PC-9 (cell line): ENCODE measurements around the gene PURA. TPM values are rescaled to one million over a fixed set of nuclear protein-coding genes. Genes with fewer than 3 reads are reported as not detected.

Experiments
- BruUV-seq: library from RNA; stranded (reverse); fragments of 400-500 nt; replicated peaks from 2 replicates; lab custom pipeline; 2021; lab: Mats Ljungman, UMichigan
- CTCF ChIA-PET: fragments of 300-600 bp; sonication (Branson Sonifier 250); formaldehyde crosslinking; loops from one replicate; lab custom pipeline; 2022; ENCODE audit warnings: antibody characterized with exemption; lab: Charles Lee
- POLR2A ChIA-PET: fragments of 300-600 bp; sonication (Branson Sonifier 250); formaldehyde crosslinking; loops from one replicate; lab custom pipeline; 2022; ENCODE audit warnings: antibody characterized with exemption; ENCODE audit not compliant: unreplicated experiment; lab: Charles Lee
- DNase-seq, 2 experiments: peaks; one replicate each; pipeline versions ENCODE4 v3.0.0 to v3.0.0-alpha.2; 2015 to 2022; ENCODE audit warnings: mixed read lengths in 1 of 2
- H2AFZ ChIP-seq: fragments of 200-600 bp; sonication (generic); 2 replicates; pipeline ENCODE4 v1.8.1; 2017; ENCODE audit warnings: antibody characterized with exemption
- H3F3A ChIP-seq: fragments of 200-600 bp; sonication (generic); 2 replicates; pipeline ENCODE4 v1.8.1; 2017; ENCODE audit warnings: antibody characterized with exemption, mild to moderate bottlenecking, low read depth; ENCODE audit not compliant: insufficient read depth
- H3K27ac ChIP-seq: fragments of 200-600 bp; sonication (generic); 2 replicates; pipeline ENCODE4 v1.6.1; 2016; ENCODE audit warnings: mixed run types
- H3K27me3 ChIP-seq: fragments of 200-600 bp; sonication (generic); 2 replicates; pipeline ENCODE4 v1.6.1; 2016; ENCODE audit warnings: low read depth, mixed run types; ENCODE audit not compliant: insufficient read depth
- H3K36me3 ChIP-seq: fragments of 200-600 bp; sonication (generic); 2 replicates; pipeline ENCODE4 v1.6.1; 2016; ENCODE audit warnings: low read depth, mixed run types
- H3K4me1 ChIP-seq: fragments of 200-600 bp; sonication (generic); replicated peaks from 2 replicates; pipeline ENCODE4 v1.6.1; 2016; ENCODE audit warnings: mixed run types; ENCODE audit not compliant: insufficient read depth
- H3K4me2 ChIP-seq: fragments of 200-600 bp; sonication (generic); 2 replicates; pipeline ENCODE4 v1.6.1; 2017; ENCODE audit warnings: mixed run types
- H3K4me3 ChIP-seq: fragments of 200-600 bp; sonication (generic); 2 replicates; pipeline ENCODE4 v1.6.1; 2016; ENCODE audit warnings: mixed run types
- H3K79me2 ChIP-seq: fragments of 200-600 bp; sonication (generic); 2 replicates; pipeline ENCODE4 v1.6.1; 2017; ENCODE audit warnings: low read depth, mixed run types
- H3K9me2 ChIP-seq: fragments of 200-600 bp; sonication (generic); 2 replicates; pipeline ENCODE4 v1.8.1; 2017; ENCODE audit warnings: mild to moderate bottlenecking; ENCODE audit not compliant: insufficient read depth
- H3K9me3 ChIP-seq: fragments of 200-600 bp; sonication (generic); 2 replicates; pipeline ENCODE4 v1.8.1; 2016; ENCODE audit warnings: low read depth; ENCODE audit not compliant: insufficient read depth
- H4K20me1 ChIP-seq: fragments of 200-600 bp; sonication (generic); 2 replicates; pipeline ENCODE4 v1.8.1; 2017; ENCODE audit not compliant: insufficient read depth
- CTCF ChIP-seq: fragments of 200-600 bp; sonication (generic); conservative IDR thresholded peaks from 2 replicates; pipeline ENCODE4 v1.6.1; 2017; ENCODE audit warnings: mixed run types, antibody characterized with exemption, mild to moderate bottlenecking, moderate library complexity
- EZH2 ChIP-seq: fragments of 200-600 bp; sonication (generic); IDR thresholded peaks from 2 replicates; pipeline ENCODE4 v1.8.0; 2017; ENCODE audit warnings: antibody characterized with exemption, low read depth
- intact Hi-C: fragments of 100-400 bp; cut with micrococcal nuclease; formaldehyde crosslinking; loops from one replicate; pipeline ENCODE4 v1.10.0; 2022; ENCODE audit not compliant: unreplicated experiment
- total RNA-seq: library from RNA; stranded (reverse); gene quantifications from 2 replicates; pipeline ENCODE4 v1.2.3, GENCODE V29; 2021

Gene PURA
- total RNA-seq, 1 experiment from 2014 or later, result 13.6 TPM

DNA sequence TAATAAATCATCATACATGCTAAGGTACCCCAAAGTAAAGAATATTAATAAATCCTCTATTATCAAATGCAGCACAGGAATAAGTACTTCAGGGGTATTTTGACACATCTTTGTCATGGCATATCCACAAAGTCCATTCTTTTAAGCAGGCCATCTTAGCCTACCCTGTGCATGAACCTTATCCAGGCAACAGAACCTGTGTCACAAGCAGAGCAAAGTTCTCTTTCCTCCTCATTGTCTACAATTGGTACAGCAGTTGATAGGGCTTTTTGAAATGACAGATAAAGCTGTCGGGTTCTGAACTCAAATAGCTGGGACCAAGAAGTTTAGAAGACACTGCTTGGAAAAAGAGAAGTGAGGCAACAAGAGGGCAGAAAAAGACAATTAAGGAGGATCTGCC is 30.8 kb upstream of the PURA start:
- Histone ChIP-seq H2AFZ (no peak overlapping the region), H3F3A (0 out of 2 replicates have a peak, but pooled peaks cover 4% of the 10 kb centered on the region), H3K4me2 (no peak overlapping the region), H3K9me3 (no peaks in the 10 kb centered on the region), H3K36me3 (no peaks in the 10 kb centered on the region), H3K4me3 (no peak overlapping the region), H3K27me3 (peaks cover 22% of the 10 kb centered on the region), H3K4me1 (no peaks in the 10 kb centered on the region), H3K9me2 (no peaks in the 10 kb centered on the region), H4K20me1 (no peaks in the 10 kb centered on the region), H3K27ac (no peak overlapping the region), H3K79me2 (no peaks in the 10 kb centered on the region)
- intact Hi-C loops, result loop anchor here (10.0 kb wide), 1 partner anchor 142 kb away; no protein-coding TSS in a partner anchor
- BruUV-seq, result no TSS peak
- TF ChIP-seq CTCF (no peak), EZH2 (no peak)
- ChIA-PET POLR2A (no interaction called here), CTCF (no interaction called here)
- DNase-seq, result no peak

GRCh38 chr5:140083650-140084049 is 30.3 kb upstream of the PURA start:
- CTCF ChIA-PET, result no interaction called here

DNA sequence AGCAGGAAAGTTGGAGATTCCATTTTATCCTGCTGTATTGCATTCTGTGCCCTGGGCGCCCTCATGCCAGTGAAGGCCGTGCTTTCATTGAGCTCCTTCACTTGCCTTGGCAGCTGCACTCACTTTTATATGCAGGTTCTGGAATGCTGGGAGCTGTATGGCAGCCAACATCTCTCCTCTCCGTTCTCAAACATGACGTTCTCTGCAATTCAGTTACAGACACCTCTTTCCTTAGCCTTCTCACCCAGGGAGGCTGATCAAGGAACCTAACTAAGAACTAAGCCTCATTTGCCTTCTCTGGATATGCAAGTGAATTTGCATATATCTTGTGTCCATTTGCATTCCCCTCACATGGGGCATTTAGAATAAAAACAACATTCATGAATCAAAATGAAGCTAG is 29.4 kb upstream of the PURA start:
- no peaks in the 10 kb centered on the region for H3K36me3 ChIP-seq
- BruUV-seq, result no TSS peak
- CTCF ChIA-PET, result no interaction called here

More at GRCh38 chr5:140083650-140084049, 30.3 kb upstream of the PURA start:
- Histone ChIP-seq H3K4me1 (no peaks in the 10 kb centered on the region), H3K9me2 (no peaks in the 10 kb centered on the region), H3K4me2 (no peak overlapping the region), H3K27ac (no peak overlapping the region), H3K79me2 (no peaks in the 10 kb centered on the region), H3K4me3 (no peak overlapping the region), H2AFZ (no peak overlapping the region), H4K20me1 (no peaks in the 10 kb centered on the region), H3F3A (0 out of 2 replicates have a peak, but pooled peaks cover 4% of the 10 kb centered on the region), H3K9me3 (no peaks in the 10 kb centered on the region), H3K27me3 (peaks cover 22% of the 10 kb centered on the region), H3K36me3 (no peaks in the 10 kb centered on the region)
- no TSS peak for BruUV-seq
- DNase-seq, result no peak
- intact Hi-C loops, result loop anchor here (10.0 kb wide), 1 partner anchor 141 kb away; no protein-coding TSS in a partner anchor
- POLR2A ChIA-PET, result no interaction called here
- TF ChIP-seq CTCF, result no peak
- TF ChIP-seq EZH2, result no peak

More for the DNA sequence above, 29.4 kb upstream of the PURA start:
- Histone ChIP-seq H3K4me2 (no peak overlapping the region), H3K9me2 (no peaks in the 10 kb centered on the region), H3K9me3 (no peaks in the 10 kb centered on the region), H2AFZ (no peak overlapping the region), H3K4me1 (no peaks in the 10 kb centered on the region), H4K20me1 (no peaks in the 10 kb centered on the region), H3K4me3 (no peak overlapping the region), H3K27ac (no peak overlapping the region), H3F3A (0 out of 2 replicates have a peak, but pooled peaks cover 4% of the 10 kb centered on the region), H3K27me3 (peaks cover 22% of the 10 kb centered on the region), H3K79me2 (no peaks in the 10 kb centered on the region)
- intact Hi-C loops, result loop anchor here (10.0 kb wide), 1 partner anchor 140 kb away; no protein-coding TSS in a partner anchor
- POLR2A ChIA-PET, result no interaction called here
- DNase-seq, result no peak
- TF ChIP-seq CTCF (no peak), EZH2 (no peak)
